Thyroid gland (tissue), 4 donors: ENCODE measurements around the gene VAMP4. TPM values are rescaled to one million over a fixed set of nuclear protein-coding genes. Genes with fewer than 3 reads are reported as not detected.
"Not testable (repeated sequence)": the region's sequence is repeated elsewhere in the genome, so short reads cannot be mapped to it uniquely, and the experiment has no call there.

Experiments
- DNase-seq, 2 donors: peaks; one replicate each; pipeline ENCODE4 v3.0.0-alpha.2; 2019
- H3K27ac ChIP-seq, 3 donors: fragments of 200-600 bp; sonication (generic); 1 replicate in 2 of 3; 2 replicates in 1 of 3; pipeline ENCODE4 v1.5.1; 2016 to 2019; ENCODE audit warnings: mild to moderate bottlenecking in 1 of 3, moderate library complexity in 1 of 3
- H3K27me3 ChIP-seq: fragments of 200-600 bp; sonication (generic); one replicate; pipeline ENCODE4 v1.5.1; 2019
- H3K36me3 ChIP-seq, 2 donors: fragments of 200-600 bp; sonication (generic); one replicate each; pipeline ENCODE4 v1.5.1; 2016 to 2019
- H3K4me1 ChIP-seq, 2 donors: fragments of 200-600 bp; sonication (generic); one replicate each; pipeline ENCODE4 v1.5.1; 2017 to 2019
- H3K4me3 ChIP-seq, 3 donors: fragments of 200-600 bp; sonication (generic); replicated peaks in 1 of 3; 1 replicate in 2 of 3; 2 replicates in 1 of 3; pipeline ENCODE4 v1.5.1; 2016; ENCODE audit warnings: mild to moderate bottlenecking in 1 of 3
- H3K9me3 ChIP-seq: fragments of 200-600 bp; sonication (generic); one replicate; pipeline ENCODE4 v1.5.1; 2017
- CTCF ChIP-seq, 6 experiments: fragments of 200-600 bp in 3 of 6; fragments of 450-650 bp in 3 of 6; sonication (generic) in 3 of 6; IDR thresholded peaks; one replicate each; pipeline ENCODE4 v1.5.1; 2016 to 2019; ENCODE audit warnings: antibody characterized with exemption in 6 of 6, mild to moderate bottlenecking in 2 of 6, inconsistent platforms in 1 of 6, moderate library complexity in 1 of 6
- POLR2A ChIP-seq, 2 donors: fragments of 450-650 bp; IDR thresholded peaks; one replicate each; pipeline ENCODE4 v1.6.1; 2017; ENCODE audit warnings: antibody characterized with exemption in 2 of 2, mild to moderate bottlenecking in 2 of 2, moderate library complexity in 1 of 2
- WGBS, 2 donors: methylation state at CpG; one replicate each; pipeline ENCODE4 v1.1.5; 2017; 5-methylcytosine and 5-hydroxymethylcytosine counted together
- intact Hi-C: fragments of 100-400 bp; cut with DNase I; formaldehyde crosslinking; loops from one replicate; pipeline ENCODE4 v1.15.1; 2023
- total RNA-seq, 4 donors: library from RNA; depleted of rRNA; stranded (reverse); fragments of >200 nt; gene quantifications; one replicate each; pipeline ENCODE4 v1.2.3, GENCODE V29; 2016

The VAMP4 gene
- total RNA-seq, 4 donors from 2014 or later, result 16.3 to 23.2 (median 17.8) TPM

- intact Hi-C loops, result no loop called here
- no peaks in the 10 kb centered on the region for H3K4me1 ChIP-seq
- H3K4me3 ChIP-seq, result no peak overlapping the region
- H3K36me3 ChIP-seq, result peaks cover 3 to 6% of the 10 kb centered on the region in 2 donors
- no peaks in the 10 kb centered on the region for H3K9me3 ChIP-seq
- TF ChIP-seq POLR2A (IDR thresholded peaks at IDR 0.05), result no peak
- no peak for TF ChIP-seq CTCF (IDR thresholded peaks at IDR 0.05)
- H3K27me3 ChIP-seq, result no peaks in the 10 kb centered on the region
- DNase-seq, result no peak
- no peak overlapping the region for H3K27ac ChIP-seq
- WGBS, 2 donors, result 94 to 96% methylated on average over 3 of the region's 3 CpGs
Measured at GRCh38 chr1:171727778-171728177, 14.1 kb downstream of the VAMP4 start.

GRCh38 chr1:171723180-171723579 lies 18.7 kb downstream of the VAMP4 start:
- H3K27ac ChIP-seq, DNase-seq, H3K36me3 ChIP-seq, H3K4me1 ChIP-seq, H3K4me3 ChIP-seq, intact Hi-C loops, H3K27me3 ChIP-seq, H3K9me3 ChIP-seq: not testable (repeated sequence)
- 97% methylated on average over 4 of the region's 4 CpGs for WGBS, 2 donors

GRCh38 chr1:171718848-171719247 lies 23.0 kb downstream of the VAMP4 start:
- Histone ChIP-seq H3K4me1 (peaks cover 0 to 3% of the 10 kb centered on the region in 2 donors), H3K36me3 (no peaks in the 10 kb centered on the region), H3K27me3 (no peaks in the 10 kb centered on the region), H3K27ac (no peak overlapping the region), H3K4me3 (no peak overlapping the region), H3K9me3 (no peaks in the 10 kb centered on the region)
- DNase-seq, result no peak
- intact Hi-C loops, result loop anchor here (10.0 kb wide), 1 partner anchor 74 kb away; no protein-coding TSS in a partner anchor
- TF ChIP-seq CTCF (IDR thresholded peaks at IDR 0.05), result no peak
- TF ChIP-seq POLR2A (IDR thresholded peaks at IDR 0.05), result no peak
- WGBS, 2 donors, result 97 to 98% methylated on average over 1 of the region's 1 CpG

- intact Hi-C loops, result loop anchor here (10.0 kb wide), 1 partner anchor 73 kb away; no protein-coding TSS in a partner anchor
- Histone ChIP-seq H3K4me3 (no peak overlapping the region), H3K4me1 (peaks cover 0 to 3% of the 10 kb centered on the region in 2 donors), H3K36me3 (no peaks in the 10 kb centered on the region), H3K9me3 (no peaks in the 10 kb centered on the region), H3K27ac (no peak overlapping the region), H3K27me3 (no peaks in the 10 kb centered on the region)
- no peak for DNase-seq
- TF ChIP-seq CTCF (IDR thresholded peaks at IDR 0.05) (no peak), POLR2A (IDR thresholded peaks at IDR 0.05) (no peak)
- 96 to 98% methylated on average over 1 of the region's 1 CpG for WGBS, 2 donors
Measured at GRCh38 chr1:171718216-171718615, 23.6 kb downstream of the VAMP4 start.

GRCh38 chr1:171717062-171717718 lies 24.7 kb downstream of the VAMP4 start:
- H3K36me3 ChIP-seq, result no peaks in the 10 kb centered on the region
- DNase-seq, result no peak
- no peaks in the 10 kb centered on the region for H3K27me3 ChIP-seq
- H3K9me3 ChIP-seq, result no peaks in the 10 kb centered on the region
- peaks cover 0 to 6% of the 10 kb centered on the region in 2 donors for H3K4me1 ChIP-seq
- H3K4me3 ChIP-seq, result no peak overlapping the region
- TF ChIP-seq CTCF (IDR thresholded peaks at IDR 0.05) (no peak), POLR2A (IDR thresholded peaks at IDR 0.05) (no peak)
- H3K27ac ChIP-seq, result no peak overlapping the region
- intact Hi-C loops, result loop anchor here (10.0 kb wide), 1 partner anchor 72 kb away; no protein-coding TSS in a partner anchor
- WGBS, 2 donors, result 92% methylated on average over 2 of the region's 2 CpGs
